Omental fat pad (tissue), 4 donors: ENCODE data around the gene CSNK1G2. TPM values are rescaled to one million over a fixed set of nuclear protein-coding genes. Genes with fewer than 3 reads are reported as not detected.

Source experiments
- ATAC-seq: fragments of 150-250 bp; one replicate; pipeline ENCODE4 v1.9.1; 2016; ENCODE audit warnings: mild to moderate bottlenecking, moderate library complexity; ENCODE audit not compliant: low FRiP score
- DNase-seq: peaks from one replicate; pipeline ENCODE4 v3.0.0-alpha.2; 2019; ENCODE audit warnings: low spot score
- small RNA-seq: library from RNA; depleted of rRNA; stranded (forward); fragments of <200 nt; gene quantifications from one replicate; pipeline ENCODE3, GENCODE V24; 2016
- total RNA-seq, 4 donors: library from RNA; depleted of rRNA; stranded (reverse); fragments of >200 nt; gene quantifications; one replicate each; pipeline ENCODE4 v1.1.0, GENCODE V29; 2016
- TF ChIP-seq, protein P1 (sequence below), 3 donors: fragments of 450-650 bp; IDR thresholded peaks; one replicate each; pipeline ENCODE4 v1.5.1; 2016 to 2017; ENCODE audit warnings: antibody characterized with exemption in 3 of 3, mild to moderate bottlenecking in 3 of 3, moderate library complexity in 2 of 3

CSNK1G2 gene
- total RNA-seq, 4 donors from 2014 or later, result 49.3 to 76.6 (median 52.3) TPM

DNA sequence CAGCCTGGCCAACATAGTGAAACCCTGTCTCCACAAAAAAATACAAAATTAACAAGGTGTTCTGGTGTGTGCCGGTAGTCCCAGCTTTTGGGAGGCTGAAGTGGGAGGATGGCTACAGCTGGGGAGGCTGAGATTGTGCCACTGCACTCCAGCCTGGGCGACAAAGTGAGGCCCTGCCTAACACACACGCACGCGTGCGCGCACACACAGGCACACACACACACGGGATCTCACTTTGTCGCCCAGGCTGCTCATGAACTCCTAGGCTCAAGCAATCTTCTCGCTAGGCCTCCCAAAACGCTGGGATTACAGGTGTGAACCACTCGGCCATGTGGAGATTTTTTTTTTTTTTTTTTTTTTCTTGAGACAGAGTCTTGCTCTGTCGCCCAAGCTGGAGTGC is 77.8 kb downstream of the CSNK1G2 start:
- TF ChIP-seq, protein P1, sequence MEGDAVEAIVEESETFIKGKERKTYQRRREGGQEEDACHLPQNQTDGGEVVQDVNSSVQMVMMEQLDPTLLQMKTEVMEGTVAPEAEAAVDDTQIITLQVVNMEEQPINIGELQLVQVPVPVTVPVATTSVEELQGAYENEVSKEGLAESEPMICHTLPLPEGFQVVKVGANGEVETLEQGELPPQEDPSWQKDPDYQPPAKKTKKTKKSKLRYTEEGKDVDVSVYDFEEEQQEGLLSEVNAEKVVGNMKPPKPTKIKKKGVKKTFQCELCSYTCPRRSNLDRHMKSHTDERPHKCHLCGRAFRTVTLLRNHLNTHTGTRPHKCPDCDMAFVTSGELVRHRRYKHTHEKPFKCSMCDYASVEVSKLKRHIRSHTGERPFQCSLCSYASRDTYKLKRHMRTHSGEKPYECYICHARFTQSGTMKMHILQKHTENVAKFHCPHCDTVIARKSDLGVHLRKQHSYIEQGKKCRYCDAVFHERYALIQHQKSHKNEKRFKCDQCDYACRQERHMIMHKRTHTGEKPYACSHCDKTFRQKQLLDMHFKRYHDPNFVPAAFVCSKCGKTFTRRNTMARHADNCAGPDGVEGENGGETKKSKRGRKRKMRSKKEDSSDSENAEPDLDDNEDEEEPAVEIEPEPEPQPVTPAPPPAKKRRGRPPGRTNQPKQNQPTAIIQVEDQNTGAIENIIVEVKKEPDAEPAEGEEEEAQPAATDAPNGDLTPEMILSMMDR (IDR thresholded peaks at IDR 0.05), result no peak
- ATAC-seq (no peak), DNase-seq (no peak)

DNA sequence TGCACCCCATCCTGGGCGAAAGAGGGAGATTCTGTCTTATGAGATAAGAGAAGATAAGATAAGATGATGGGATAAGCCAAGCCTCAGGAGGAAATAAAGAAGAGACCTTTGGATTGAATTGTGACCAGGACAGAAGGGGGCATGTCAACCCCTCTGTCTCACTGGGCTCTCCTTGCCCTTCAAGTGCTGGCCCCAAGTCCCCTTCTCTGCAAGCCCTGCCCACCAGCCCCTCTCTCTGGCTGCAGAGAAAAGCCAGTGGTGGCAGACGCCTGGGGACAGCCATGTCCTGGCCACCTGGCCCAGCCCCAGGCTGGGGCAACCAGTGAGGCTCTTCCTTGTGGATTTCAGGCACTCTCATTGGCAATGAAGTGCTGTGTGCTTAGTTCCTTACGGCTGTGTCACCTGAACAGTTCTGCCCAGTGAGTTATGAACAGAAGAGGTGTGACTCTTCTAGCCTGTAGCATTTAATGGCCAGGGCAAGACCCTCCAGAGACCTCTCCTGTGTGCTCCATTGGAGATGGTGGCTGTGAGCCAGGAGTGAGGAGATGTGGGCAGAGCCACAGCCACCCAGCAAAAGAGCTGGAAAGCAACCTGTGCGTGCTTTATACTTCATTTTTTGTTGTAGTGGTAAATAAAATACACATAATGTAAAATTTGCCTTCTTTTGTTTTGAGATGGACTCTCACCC is 80.6 kb downstream of the CSNK1G2 start:
- DNase-seq, result no peak
- no peak for ATAC-seq
- TF ChIP-seq, protein P1 (IDR thresholded peaks at IDR 0.05), result no peak

DNA sequence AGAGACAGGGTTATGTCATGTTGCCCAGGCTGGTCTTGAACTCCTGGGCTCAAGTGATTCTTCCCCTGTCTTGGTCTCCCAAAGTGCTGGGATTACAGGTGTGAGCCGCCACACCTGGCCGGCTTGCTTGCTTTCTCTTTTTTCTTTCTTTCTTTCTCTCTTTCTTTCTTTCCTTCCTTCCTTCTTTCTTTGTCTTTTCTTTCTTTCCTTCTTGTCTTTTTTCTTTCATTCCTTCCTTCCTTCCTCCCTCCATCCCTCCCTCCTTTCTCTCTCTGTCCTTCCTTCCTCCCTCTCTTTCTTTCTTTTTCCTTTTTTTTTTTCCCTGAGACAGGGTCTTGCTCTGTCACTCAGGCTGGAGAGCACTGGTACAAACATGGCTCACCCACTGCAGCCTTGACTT is 81.3 kb downstream of the CSNK1G2 start:
- ATAC-seq, result no peak
- TF ChIP-seq, protein P1 (IDR thresholded peaks at IDR 0.05), result no peak
- no peak for DNase-seq

DNA sequence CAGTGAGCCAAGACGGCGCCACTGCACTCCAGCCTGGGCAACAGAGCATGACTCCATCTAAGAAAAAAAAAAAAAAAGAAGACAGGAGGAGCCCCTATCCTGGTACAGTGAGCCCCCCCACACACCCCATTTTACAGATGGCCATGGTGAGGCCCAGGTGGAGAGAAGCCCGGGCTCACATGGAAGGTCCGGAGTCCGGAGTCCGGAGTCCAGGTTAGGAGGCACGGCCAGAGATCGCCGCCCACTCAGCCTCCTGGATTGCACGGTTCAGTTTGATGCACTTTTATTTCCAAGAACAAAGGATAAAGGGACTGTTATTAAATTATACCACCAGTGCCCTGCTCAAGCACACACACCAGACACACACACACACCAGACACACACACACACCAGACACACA is 85.8 kb downstream of the CSNK1G2 start:
- no peak for DNase-seq
- no peak for ATAC-seq
- TF ChIP-seq, protein P1 (IDR thresholded peaks at IDR 0.05), result no peak

- ATAC-seq, result peak; percentile 45
Observed at GRCh38 chr19:2027361-2027760, 86.4 kb downstream of the CSNK1G2 start.

More at GRCh38 chr19:2027361-2027760, 86.4 kb downstream of the CSNK1G2 start:
- TF ChIP-seq, protein P1 (IDR thresholded peaks at IDR 0.05), result no peak
- DNase-seq, result no peak

Small RNA genes lying within 50 kb of the gene (small RNA-seq; reads per million reads assigned to genes)
- gene AC007136.1, result not detected

Other genes with a start within 250 kb of the CSNK1G2 start
- not detected for gene ONECUT3, start 187.7 kb upstream of the CSNK1G2 start, total RNA-seq
- gene ATP8B3, start 128.9 kb upstream of the CSNK1G2 start, total RNA-seq, result 1 to 10 TPM in 3 of 4 donors, under 1 TPM in 1; 0.88 to 2.4 (median 1.9) TPM
- gene REXO1, start 92.7 kb upstream of the CSNK1G2 start, total RNA-seq, result 10 to 100 TPM; 17.0 to 31.3 (median 19.6) TPM
- 10 to 100 TPM in 1 of 4 donors, 1 to 10 TPM in 3; 4.0 to 19.5 (median 6.7) TPM for gene KLF16, start 77.6 kb upstream of the CSNK1G2 start, total RNA-seq
- 100 to 1,000 TPM in 1 of 4 donors, 10 to 100 TPM in 3; 70.1 to 117 (median 87.8) TPM for gene ABHD17A, start 55.7 kb upstream of the CSNK1G2 start, total RNA-seq
- 1 to 10 TPM; 2.4 to 6.2 (median 3.9) TPM for gene ADAT3, start 35.8 kb upstream of the CSNK1G2 start, total RNA-seq
- gene SCAMP4, start 35.8 kb upstream of the CSNK1G2 start, total RNA-seq, result 10 to 100 TPM; 38.0 to 57.8 (median 45.6) TPM
- gene BTBD2, start 74.5 kb downstream of the CSNK1G2 start, total RNA-seq, result 10 to 100 TPM; 37.1 to 58.3 (median 52.8) TPM
- 100 to 1,000 TPM; 133 to 232 (median 178) TPM for gene MKNK2, start 110.1 kb downstream of the CSNK1G2 start, total RNA-seq
- 10 to 100 TPM; 29.7 to 51.7 (median 44.8) TPM for gene MOB3A, start 155.2 kb downstream of the CSNK1G2 start, total RNA-seq
- 1 to 10 TPM; 3.7 to 5.5 (median 4.6) TPM for gene IZUMO4, start 155.7 kb downstream of the CSNK1G2 start, total RNA-seq
- gene AP3D1, start 210.4 kb downstream of the CSNK1G2 start, total RNA-seq, result 100 to 1,000 TPM in 1 of 4 donors, 10 to 100 TPM in 3; 66.7 to 107 (median 79.6) TPM
- gene DOT1L, start 222.8 kb downstream of the CSNK1G2 start, total RNA-seq, result 10 to 100 TPM in 3 of 4 donors, 1 to 10 TPM in 1; 8.2 to 52.4 (median 15.3) TPM